ENCODE data around the gene SCFD2.

- TF ChIP-seq CTCF (IDR thresholded peaks at IDR 0.05; ENCODE audit: control extremely low read depth in 1 of 3, insufficient read depth in 1 of 3, low read depth in 1 of 3, low read length in 3 of 3) (no peak), SIX5 (IDR thresholded peaks at IDR 0.05; ENCODE audit: low read depth, low read length) (no peak), POLR2A (IDR thresholded peaks at IDR 0.05; ENCODE audit: control extremely low read depth in 1 of 2, low read depth in 2 of 2, low read length in 2 of 2) (no peak), RFX5 (IDR thresholded peaks at IDR 0.05; ENCODE audit: borderline replicate concordance, low read depth, low read length) (no peak), ZNF274 (IDR thresholded peaks at IDR 0.05; ENCODE audit: borderline replicate concordance, extremely low read depth, low read length) (no peak), BRCA1 (IDR thresholded peaks at IDR 0.05; ENCODE audit: low read depth, low read length) (no peak), SP4 (IDR thresholded peaks at IDR 0.05; ENCODE audit: low read length) (no peak), POLR2AphosphoS5 (IDR thresholded peaks at IDR 0.05; ENCODE audit: low read depth, low read length) (no peak)
These were observed 5.2 kb upstream of the SCFD2 start for GRCh38 chr4:53371049-53371448.

Data from H1 (cell line).